HG03025 (cell line): Measurements from ENCODE around the gene IGFBP3.

Experiments
- ATAC-seq: cut with Tn5 transposase; IDR thresholded peaks from one replicate; pipeline ENCODE4 v1.9.1; 2021; ENCODE audit warnings: mild to moderate bottlenecking, moderate library complexity; ENCODE audit not compliant: unreplicated experiment, low FRiP score

The IGFBP3 gene

GRCh38 chr7:45923290-45923689 is 2.2 kb upstream of the IGFBP3 start:
- ATAC-seq: no peak

DNA sequence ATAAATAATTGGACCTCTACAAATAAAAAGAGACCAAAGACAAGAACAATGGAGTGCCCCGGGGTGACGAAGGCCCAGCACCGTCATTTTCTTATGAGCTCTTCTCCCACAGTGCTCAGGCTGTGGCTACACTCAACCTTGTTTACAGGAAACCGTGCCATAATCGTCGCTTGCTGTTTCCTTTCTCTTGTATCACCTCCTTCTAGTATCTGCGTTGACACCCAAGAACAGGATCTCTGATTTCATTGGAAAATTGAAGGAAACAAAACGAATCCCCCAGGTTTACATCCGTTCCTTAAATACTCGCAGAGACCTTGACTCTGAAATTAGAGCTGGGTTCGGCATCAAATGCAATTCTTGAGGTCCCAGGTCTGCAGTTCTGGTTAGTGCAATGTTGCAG is 1.7 kb upstream of the IGFBP3 start:
- no peak for ATAC-seq

GRCh38 chr7:45921699-45922519 is 837 bp upstream of the IGFBP3 start:
- no peak for ATAC-seq

- no peak for ATAC-seq
Measured at GRCh38 chr7:45921381-45921698, 268 bp upstream of the IGFBP3 start.

- no peak for ATAC-seq
Measured at GRCh38 chr7:45919993-45920459, 1.0 kb downstream of the IGFBP3 start.

- no peak for ATAC-seq
Measured at GRCh38 chr7:45919231-45919784, 1.8 kb downstream of the IGFBP3 start.

GRCh38 chr7:45918556-45918955 is 2.5 kb downstream of the IGFBP3 start:
- no peak for ATAC-seq

DNA sequence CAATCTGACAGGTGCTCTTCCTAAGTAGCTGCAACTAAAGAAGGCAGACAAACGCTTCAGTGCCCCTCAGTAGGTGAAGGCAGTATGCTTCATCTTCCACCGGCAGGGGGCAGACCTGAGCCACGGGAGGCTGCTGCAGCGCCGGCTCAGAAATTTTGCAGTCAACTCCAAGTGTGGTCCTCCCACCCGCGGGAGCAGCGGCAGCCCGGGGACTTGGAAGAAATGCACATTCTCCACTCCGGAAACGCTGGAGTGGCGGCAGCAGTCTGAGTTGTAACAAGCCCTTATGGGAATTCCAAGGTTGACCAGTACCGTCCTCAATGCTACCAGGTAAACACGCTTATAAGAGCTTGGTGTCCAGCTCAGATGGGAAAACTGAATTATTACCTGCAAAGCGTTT is 3.4 kb downstream of the IGFBP3 start:
- no peak for ATAC-seq

GRCh38 chr7:45917064-45917463 is 4.0 kb downstream of the IGFBP3 start:
- no peak for ATAC-seq

GRCh38 chr7:45915606-45916005 is 5.5 kb downstream of the IGFBP3 start:
- no peak for ATAC-seq

GRCh38 chr7:45914911-45915310 is 6.2 kb downstream of the IGFBP3 start:
- no peak for ATAC-seq

GRCh38 chr7:45912972-45913371 is 8.1 kb downstream of the IGFBP3 start:
- ATAC-seq: no peak

- no peak for ATAC-seq
Measured at GRCh38 chr7:45911311-45911710, 9.8 kb downstream of the IGFBP3 start.

DNA sequence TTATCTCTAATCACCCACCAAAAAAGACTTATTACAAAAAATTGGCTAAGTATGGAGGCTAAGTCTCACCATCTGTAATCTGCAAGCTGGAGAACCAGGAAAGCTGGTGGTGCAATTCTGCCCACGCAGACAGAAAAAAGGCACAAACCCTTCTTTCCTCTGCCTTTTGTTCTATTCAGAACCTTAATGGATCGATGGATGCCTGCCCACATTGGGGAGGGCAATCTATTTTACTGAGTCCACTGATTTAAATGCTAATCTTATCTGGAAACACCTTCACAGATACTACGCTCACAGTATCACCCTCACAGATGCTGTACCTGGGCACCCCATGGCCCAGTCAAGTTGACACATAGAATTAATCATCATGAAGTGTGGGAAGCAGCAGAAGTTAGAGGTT is 10.2 kb downstream of the IGFBP3 start:
- no peak for ATAC-seq

- ATAC-seq: no peak
Measured at GRCh38 chr7:45909561-45909960, 11.5 kb downstream of the IGFBP3 start.

- no peak for ATAC-seq
Measured at GRCh38 chr7:45902820-45903219, 18.3 kb downstream of the IGFBP3 start.

DNA sequence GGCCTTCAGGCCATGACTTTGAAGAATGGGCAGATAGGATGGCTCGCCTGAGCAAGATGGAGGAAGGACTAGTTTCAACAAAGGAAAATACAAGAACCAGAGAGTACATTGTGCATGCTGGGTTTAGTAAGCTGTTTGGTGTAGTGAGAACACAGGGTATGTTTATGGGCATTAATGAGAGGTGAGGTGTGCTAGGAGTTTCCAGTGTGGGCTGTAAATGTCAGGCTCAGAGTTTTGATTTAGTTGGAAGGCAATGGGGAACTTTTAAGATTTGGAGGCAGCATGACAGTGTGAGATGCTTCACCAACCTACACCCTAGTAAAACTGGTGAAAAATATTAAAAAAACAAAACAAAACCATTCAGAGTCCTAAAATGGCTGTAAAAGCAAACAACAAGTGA is 19.5 kb downstream of the IGFBP3 start:
- no peak for ATAC-seq

GRCh38 chr7:45898222-45898621 is 22.9 kb downstream of the IGFBP3 start:
- no peak for ATAC-seq

DNA sequence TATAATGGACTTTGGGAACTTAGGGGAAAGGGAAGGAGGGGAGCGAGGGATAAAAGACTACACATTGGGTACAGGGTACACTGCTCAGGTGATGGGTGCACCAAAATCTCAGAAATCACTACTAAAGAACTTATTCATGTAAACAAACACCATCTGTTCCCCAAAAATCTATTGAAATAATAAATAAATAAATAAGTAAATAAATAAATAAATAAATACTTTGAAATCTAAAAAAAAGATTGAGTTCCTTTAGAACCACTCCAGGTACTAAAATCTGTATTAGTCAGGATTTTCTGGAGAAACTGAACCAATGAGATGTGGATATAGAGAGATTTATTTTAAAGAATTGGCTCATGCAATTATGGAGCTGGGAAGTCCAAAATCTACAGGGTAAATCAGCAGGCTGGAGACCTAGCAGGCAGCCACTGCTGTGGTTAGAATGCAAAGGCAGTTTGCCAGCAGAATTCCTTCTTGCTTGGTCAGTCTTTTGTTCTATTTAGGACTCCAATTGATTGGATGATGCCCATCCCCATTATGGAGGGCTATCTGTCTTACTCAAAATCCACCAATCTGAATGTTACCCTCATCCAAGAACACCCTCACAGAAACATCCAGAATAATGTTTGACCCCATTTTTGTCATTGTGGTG is 23.9 kb downstream of the IGFBP3 start:
- no peak for ATAC-seq

DNA sequence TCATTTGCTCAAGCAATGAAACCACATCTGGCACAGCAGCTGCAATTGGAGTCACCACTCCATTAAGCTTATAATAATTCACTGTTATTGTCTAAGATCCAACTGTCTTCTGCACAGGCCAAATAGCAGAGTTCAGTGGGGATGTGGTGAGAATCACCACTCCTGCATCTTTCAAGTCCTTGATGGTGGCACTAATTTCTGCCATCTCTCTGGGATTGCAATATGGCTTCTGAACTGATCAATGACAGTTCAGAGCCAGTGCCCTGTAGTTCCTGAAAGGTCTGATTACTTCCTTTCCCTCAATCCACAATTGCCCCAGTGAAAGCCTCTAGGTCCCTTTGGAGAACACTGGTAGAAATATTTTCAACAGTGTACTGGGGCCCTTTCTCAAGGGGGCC is 26.4 kb downstream of the IGFBP3 start:
- no peak for ATAC-seq

DNA sequence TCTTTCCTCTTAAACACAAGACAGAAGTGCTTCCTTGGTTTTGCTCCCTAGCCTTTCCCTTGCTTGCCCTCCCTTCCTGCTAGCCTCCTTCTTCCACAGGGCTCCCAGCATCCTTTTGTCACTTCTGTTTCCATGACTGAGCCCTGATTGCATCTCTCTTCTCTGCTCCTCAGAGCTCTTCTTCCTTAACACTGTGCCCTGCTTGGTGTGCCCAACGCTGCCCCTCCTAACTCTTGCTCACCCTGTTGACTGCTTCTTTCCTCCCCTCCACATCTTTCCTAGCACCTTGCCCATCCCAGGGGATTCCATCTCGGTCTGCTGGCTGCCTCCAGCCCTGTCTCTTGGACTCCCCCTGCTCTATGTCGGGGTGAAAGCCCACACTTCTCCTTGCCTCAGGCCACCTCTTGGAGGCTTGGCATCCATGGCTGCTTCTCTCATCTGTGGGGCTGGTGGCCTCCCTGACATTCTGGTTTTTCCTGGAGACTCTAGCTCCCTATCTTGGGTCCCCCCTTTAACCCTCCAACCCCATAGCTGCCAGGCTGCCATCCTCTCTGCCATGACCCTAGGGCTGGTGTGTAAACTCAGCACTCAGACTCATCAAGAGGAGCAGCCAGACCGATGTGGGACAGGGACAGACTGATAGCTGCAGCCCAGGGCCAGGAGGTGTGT is 26.9 kb downstream of the IGFBP3 start:
- no peak for ATAC-seq
